OCI-LY1 (cell line): Measurements from ENCODE around the gene PCBP3.

Experiments used
- H2AFZ ChIP-seq: fragments of 200-600 bp; sonication (generic), shearing (Covaris generic); 2 replicates; pipeline ENCODE4 v1.6.0; 2014; ENCODE audit warnings: antibody characterized with exemption, mild to moderate bottlenecking, low read length
- H3F3A ChIP-seq: fragments of 200-600 bp; sonication (generic), shearing (Covaris generic); 2 replicates; pipeline ENCODE4 v1.6.0; 2014; ENCODE audit warnings: mild to moderate bottlenecking, antibody characterized with exemption, low read length, moderate library complexity; ENCODE audit not compliant: insufficient read depth
- H3K27ac ChIP-seq: fragments of 200-600 bp; sonication (generic); 2 replicates; pipeline ENCODE4 v1.5.1; 2014; ENCODE audit warnings: low read length, mixed run types, mild to moderate bottlenecking, low read depth; ENCODE audit not compliant: poor library complexity, severe bottlenecking
- H3K27me3 ChIP-seq: fragments of 200-600 bp; sonication (generic); 2 replicates; pipeline ENCODE4 v1.6.0; 2014; ENCODE audit warnings: antibody characterized with exemption, mild to moderate bottlenecking, low read length, moderate library complexity; ENCODE audit not compliant: insufficient read depth
- H3K36me3 ChIP-seq: fragments of 200-600 bp; sonication (generic); 2 replicates; pipeline ENCODE4 v1.6.1; 2014; ENCODE audit warnings: mild to moderate bottlenecking, antibody characterized with exemption, low read length, moderate library complexity, mixed read lengths; ENCODE audit not compliant: insufficient read depth
- H3K4me1 ChIP-seq: fragments of 200-600 bp; sonication (generic); 2 replicates; pipeline ENCODE4 v1.5.1; 2014; ENCODE audit warnings: mild to moderate bottlenecking, low read length, moderate library complexity; ENCODE audit not compliant: insufficient read depth, severe bottlenecking
- H3K4me2 ChIP-seq: fragments of 200-600 bp; sonication (generic), shearing (Covaris generic); 2 replicates; pipeline ENCODE4 v1.6.1; 2014; ENCODE audit warnings: low read length
- H3K4me3 ChIP-seq: fragments of 200-600 bp; sonication (generic); 2 replicates; pipeline ENCODE4 v1.5.1; 2014; ENCODE audit warnings: low read length, low read depth, mild to moderate bottlenecking, mixed read lengths; ENCODE audit not compliant: poor library complexity, severe bottlenecking
- H3K79me2 ChIP-seq: fragments of 200-600 bp; shearing (Covaris generic); 2 replicates; pipeline ENCODE4 v1.6.1; 2016; ENCODE audit warnings: mixed run types, low read length, mixed read lengths; ENCODE audit not compliant: insufficient read depth
- H3K9ac ChIP-seq: fragments of 200-600 bp; sonication (generic), shearing (Covaris generic); 2 replicates; pipeline ENCODE4 v1.6.1; 2014; ENCODE audit warnings: mild to moderate bottlenecking, low read length, mixed read lengths
- H3K9me2 ChIP-seq: fragments of 200-600 bp; sonication (generic), shearing (Covaris generic); 2 replicates; pipeline ENCODE4 v1.6.1; 2014; ENCODE audit warnings: low read depth, mild to moderate bottlenecking, low read length, mixed read lengths
- H3K9me3 ChIP-seq: fragments of 200-600 bp; shearing (Covaris generic); 2 replicates; pipeline ENCODE4 v1.6.1; 2014; ENCODE audit warnings: low read length, mixed read lengths
- H4K20me1 ChIP-seq: fragments of 200-600 bp; sonication (generic), shearing (Covaris generic); 2 replicates; pipeline ENCODE4 v1.6.0; 2016; ENCODE audit warnings: mild to moderate bottlenecking, low read length; ENCODE audit not compliant: insufficient read depth
- EZH2 ChIP-seq: fragments of 200-600 bp; sonication (generic), shearing (Covaris generic); IDR thresholded peaks from 2 replicates; pipeline ENCODE4 v1.8.0; 2017; ENCODE audit warnings: borderline replicate concordance, mixed run types, mild to moderate bottlenecking, antibody characterized with exemption, low read length, moderate library complexity, mixed read lengths
- TF ChIP-seq, protein P1 (sequence below): fragments of 200-600 bp; sonication (generic), shearing (Covaris generic); IDR thresholded peaks from 2 replicates; pipeline ENCODE4 v1.5.1; 2017; ENCODE audit warnings: mild to moderate bottlenecking, antibody characterized with exemption, low read length, moderate library complexity, mixed read lengths

PCBP3 gene

GRCh38 chr21:45828580-45829570 is 185.3 kb downstream of the PCBP3 start:
- Histone ChIP-seq H3K9me2 (no peaks in the 10 kb centered on the region), H3K9ac (no peak overlapping the region), H3K27me3 (no peaks in the 10 kb centered on the region), H3K4me1 (no peaks in the 10 kb centered on the region), H3K4me2 (no peak overlapping the region), H3K4me3 (no peak overlapping the region), H3K27ac (no peak overlapping the region), H3K79me2 (no peaks in the 10 kb centered on the region), H3K36me3 (no peaks in the 10 kb centered on the region), H4K20me1 (no peaks in the 10 kb centered on the region), H2AFZ (no peak overlapping the region), H3K9me3 (no peaks in the 10 kb centered on the region), H3F3A (no peaks in the 10 kb centered on the region)
- TF ChIP-seq EZH2, result no peak
- TF ChIP-seq, protein P1, sequence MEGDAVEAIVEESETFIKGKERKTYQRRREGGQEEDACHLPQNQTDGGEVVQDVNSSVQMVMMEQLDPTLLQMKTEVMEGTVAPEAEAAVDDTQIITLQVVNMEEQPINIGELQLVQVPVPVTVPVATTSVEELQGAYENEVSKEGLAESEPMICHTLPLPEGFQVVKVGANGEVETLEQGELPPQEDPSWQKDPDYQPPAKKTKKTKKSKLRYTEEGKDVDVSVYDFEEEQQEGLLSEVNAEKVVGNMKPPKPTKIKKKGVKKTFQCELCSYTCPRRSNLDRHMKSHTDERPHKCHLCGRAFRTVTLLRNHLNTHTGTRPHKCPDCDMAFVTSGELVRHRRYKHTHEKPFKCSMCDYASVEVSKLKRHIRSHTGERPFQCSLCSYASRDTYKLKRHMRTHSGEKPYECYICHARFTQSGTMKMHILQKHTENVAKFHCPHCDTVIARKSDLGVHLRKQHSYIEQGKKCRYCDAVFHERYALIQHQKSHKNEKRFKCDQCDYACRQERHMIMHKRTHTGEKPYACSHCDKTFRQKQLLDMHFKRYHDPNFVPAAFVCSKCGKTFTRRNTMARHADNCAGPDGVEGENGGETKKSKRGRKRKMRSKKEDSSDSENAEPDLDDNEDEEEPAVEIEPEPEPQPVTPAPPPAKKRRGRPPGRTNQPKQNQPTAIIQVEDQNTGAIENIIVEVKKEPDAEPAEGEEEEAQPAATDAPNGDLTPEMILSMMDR, result no peak

- Histone ChIP-seq H3K4me3 (no peak overlapping the region), H3K9me2 (no peaks in the 10 kb centered on the region), H4K20me1 (no peaks in the 10 kb centered on the region), H3F3A (no peaks in the 10 kb centered on the region), H3K9ac (no peak overlapping the region), H3K36me3 (no peaks in the 10 kb centered on the region), H3K4me2 (no peak overlapping the region), H3K27me3 (no peaks in the 10 kb centered on the region), H2AFZ (no peak overlapping the region), H3K27ac (no peak overlapping the region), H3K4me1 (no peaks in the 10 kb centered on the region), H3K79me2 (no peaks in the 10 kb centered on the region), H3K9me3 (no peaks in the 10 kb centered on the region)
- TF ChIP-seq EZH2, result no peak
- TF ChIP-seq, protein P1, result no peak
Observed at GRCh38 chr21:45829668-45830067, 186.1 kb downstream of the PCBP3 start.

DNA sequence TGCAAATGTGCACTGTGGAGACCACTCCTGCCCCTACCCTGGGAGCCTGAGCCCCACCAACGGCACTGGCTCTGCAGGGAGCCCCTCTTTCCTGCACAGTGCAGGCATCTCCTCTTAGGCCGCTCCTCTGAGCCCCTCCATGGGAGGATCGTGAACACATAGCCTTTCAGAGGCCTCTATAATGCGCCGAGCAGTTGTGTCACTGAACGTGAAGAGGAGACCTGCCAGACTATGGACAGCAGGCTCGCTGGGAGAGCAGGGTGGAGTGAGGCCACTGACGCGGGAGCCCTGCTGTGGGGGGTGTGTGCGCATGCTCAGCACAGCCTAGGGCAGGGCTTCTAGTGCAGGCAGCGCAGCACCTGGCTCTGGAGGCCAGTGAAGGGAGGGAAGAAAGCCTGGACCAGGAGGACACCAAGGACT is 186.7 kb downstream of the PCBP3 start:
- Histone ChIP-seq H3K36me3 (no peaks in the 10 kb centered on the region), H2AFZ (no peak overlapping the region), H3K4me2 (no peak overlapping the region), H3K9me3 (no peaks in the 10 kb centered on the region), H3K4me3 (no peak overlapping the region), H3K27me3 (no peaks in the 10 kb centered on the region), H3K79me2 (no peaks in the 10 kb centered on the region), H3K27ac (no peak overlapping the region), H3K9ac (no peak overlapping the region), H3K4me1 (no peaks in the 10 kb centered on the region), H3K9me2 (no peaks in the 10 kb centered on the region), H3F3A (no peaks in the 10 kb centered on the region), H4K20me1 (no peaks in the 10 kb centered on the region)
- TF ChIP-seq EZH2, result no peak
- TF ChIP-seq, protein P1, result no peak
